ENCODE measurements around the gene TPRKB.

DNA sequence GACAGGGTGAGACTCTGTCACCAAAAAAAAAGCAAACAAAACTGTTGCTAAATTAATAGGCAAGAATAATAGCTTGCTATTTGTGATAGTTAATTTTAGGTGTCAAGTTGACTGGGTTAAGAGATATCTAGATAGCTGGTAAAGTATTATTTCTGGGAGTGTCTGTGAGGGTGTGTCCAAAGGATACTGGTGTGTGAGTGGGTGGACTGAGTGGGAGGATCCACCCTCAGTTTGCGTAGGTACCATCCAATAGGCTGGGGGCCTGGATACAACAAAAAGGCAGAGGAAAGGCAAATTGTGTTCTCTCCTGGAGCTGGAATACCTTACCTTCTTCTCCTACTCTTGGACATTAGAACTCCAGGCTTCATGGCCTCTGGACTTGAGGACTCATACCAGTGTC is 27.8 kb upstream of the TPRKB start:
- TF ChIP-seq POLR2AphosphoS5 (IDR thresholded peaks at IDR 0.05) (no peak), POLR2A (IDR thresholded peaks at IDR 0.05) (no peak), EP300 (IDR thresholded peaks at IDR 0.05) (no peak)
- TF ChIP-seq, protein P1, sequence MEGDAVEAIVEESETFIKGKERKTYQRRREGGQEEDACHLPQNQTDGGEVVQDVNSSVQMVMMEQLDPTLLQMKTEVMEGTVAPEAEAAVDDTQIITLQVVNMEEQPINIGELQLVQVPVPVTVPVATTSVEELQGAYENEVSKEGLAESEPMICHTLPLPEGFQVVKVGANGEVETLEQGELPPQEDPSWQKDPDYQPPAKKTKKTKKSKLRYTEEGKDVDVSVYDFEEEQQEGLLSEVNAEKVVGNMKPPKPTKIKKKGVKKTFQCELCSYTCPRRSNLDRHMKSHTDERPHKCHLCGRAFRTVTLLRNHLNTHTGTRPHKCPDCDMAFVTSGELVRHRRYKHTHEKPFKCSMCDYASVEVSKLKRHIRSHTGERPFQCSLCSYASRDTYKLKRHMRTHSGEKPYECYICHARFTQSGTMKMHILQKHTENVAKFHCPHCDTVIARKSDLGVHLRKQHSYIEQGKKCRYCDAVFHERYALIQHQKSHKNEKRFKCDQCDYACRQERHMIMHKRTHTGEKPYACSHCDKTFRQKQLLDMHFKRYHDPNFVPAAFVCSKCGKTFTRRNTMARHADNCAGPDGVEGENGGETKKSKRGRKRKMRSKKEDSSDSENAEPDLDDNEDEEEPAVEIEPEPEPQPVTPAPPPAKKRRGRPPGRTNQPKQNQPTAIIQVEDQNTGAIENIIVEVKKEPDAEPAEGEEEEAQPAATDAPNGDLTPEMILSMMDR (IDR thresholded peaks at IDR 0.05) = no peak
